Measurements from ENCODE around the gene KRTAP9-3.
"Not testable (repeated sequence)": the region's sequence is repeated elsewhere in the genome, so short reads cannot be mapped to it uniquely, and the experiment has no call there.

The KRTAP9-3 gene

DNA sequence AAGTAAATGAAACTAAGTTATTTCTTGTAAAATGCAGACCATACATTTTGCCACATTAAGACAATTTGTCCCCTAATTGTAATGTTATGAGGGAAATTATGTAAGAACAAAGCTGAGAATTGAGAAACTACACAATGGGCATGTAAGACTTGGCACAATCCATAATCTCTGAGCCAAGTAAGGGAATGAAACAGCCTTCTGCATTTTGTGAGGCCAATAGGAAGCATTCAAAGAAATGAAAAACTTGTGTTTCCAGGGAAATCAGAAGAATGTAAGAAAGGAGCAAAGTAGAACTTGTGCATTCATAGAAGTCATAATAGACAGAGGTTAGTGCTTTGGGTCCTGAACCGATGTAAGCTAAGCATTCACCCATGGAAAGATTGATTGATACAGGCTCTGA is 19.0 kb downstream of the KRTAP9-3 start:
- DNase-seq = no peak

DNA sequence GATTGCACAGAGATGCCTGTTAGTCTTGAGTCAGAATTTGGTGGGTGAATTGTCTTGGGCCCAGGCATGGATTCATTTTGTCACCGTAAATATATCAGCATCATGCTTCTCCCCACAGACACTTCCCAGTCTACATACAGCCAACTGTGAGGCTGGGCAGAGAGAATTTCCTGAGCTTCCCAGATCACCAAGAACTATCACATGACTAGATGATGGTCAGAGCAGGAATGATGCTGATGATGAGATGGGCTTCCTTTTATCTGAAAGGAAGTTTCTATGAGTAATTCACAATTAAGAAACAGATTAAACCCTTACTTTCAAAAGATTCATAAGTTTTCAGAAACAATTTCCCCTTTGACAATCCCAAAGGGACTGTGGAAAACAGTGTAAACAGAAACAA is 22.6 kb downstream of the KRTAP9-3 start:
- no peak for DNase-seq

DNA sequence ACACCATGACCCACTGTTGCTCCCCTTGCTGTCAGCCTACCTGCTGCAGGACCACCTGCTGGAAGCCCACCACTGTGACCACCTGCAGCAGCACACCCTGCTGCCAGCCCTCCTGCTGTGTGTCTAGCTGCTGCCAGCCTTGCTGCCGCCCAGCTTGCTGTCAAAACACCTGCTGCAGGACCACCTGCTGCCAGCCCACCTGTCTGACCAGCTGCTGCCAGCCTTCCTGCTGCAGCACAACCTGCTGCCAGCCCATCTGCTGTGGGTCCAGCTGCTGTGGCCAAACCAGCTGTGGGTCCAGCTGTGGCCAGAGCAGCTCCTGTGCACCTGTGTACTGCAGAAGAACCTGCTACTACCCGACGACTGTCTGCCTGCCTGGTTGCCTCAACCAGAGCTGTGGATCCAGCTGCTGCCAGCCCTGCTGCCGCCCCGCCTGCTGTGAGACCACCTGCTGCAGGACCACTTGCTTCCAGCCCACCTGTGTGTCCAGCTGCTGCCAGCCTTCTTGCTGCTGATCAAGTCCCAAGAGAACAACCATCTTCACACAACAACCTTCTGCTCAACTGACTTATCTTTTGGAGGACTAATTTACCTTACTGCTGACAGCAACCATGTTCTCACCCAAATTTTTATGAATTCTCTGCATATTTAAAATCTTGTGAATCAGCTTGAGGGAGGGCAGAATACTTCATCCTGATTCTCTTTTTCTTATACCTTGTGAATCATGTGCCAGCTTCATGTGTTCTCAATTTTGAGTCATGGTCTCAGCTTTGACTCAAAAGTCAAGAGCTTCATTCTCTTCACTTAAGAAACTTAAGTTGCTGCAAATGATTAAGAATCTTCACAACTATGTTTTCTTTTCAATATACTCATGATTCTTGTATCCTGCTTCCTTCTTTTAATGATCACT is 23.4 kb downstream of the KRTAP9-3 start, which contains the start of gene KRTAP9-9:
Gene KRTAP9-9 (plus strand): TSS at position 4 of the 910 bp plus-strand sequence.
- DNase-seq = not testable (repeated sequence)

DNA sequence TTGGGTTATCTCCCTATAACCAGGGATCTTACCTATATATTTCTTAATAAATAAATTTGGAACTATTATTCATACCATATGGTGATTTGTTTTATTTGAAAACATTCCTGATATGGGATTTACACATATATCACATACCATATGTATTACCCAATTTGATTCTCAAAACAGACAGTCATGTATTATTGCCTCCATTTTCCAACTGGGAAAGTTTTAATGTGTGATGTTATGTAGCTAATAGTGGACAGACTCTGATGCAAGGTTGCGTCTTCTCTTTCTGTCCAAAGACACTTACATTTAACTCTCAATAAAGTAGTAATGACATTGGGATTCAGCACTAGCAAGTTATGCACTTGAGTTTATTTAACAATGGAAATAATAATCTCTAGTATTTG is 24.0 kb downstream of the KRTAP9-3 start:
- no peak for DNase-seq

DNA sequence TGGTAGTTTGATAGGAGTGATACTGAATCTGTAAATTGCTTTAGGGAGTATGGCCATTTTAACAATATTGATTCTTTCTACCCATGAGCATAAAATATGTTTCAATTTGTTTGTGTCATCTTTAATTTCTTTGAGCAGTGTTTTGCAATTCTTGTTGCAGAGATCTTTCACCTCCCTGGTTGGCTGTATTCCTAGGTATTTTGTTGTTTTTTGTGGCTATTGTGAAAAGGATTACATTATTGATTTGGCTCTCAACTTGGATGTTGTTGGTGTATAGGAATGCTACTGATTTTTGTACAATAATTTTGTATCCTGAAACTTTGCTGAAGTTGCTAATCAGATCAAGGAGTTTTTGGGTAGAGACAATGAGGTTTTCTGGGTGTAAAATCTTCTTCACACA is 26.2 kb downstream of the KRTAP9-3 start:
- no peak for DNase-seq

DNA sequence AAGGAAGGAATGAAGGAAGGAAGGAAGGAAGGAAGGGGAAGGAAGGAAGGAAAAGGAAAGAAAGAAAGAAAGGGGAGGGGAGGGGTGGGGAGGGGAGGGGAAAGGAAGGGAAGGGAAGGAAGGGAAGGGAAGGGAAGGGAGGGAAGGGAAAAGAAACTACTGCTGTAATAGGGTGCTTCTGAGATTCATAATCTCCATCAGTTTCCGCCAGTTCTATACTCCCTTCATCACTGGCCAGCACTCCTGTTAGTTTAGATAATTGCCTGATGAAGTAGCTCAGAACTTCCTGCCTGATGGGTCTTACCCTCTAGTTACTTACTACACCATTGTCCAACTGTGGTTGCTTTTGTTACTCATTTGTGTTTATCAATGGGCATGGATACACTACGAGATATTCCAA is 31.0 kb downstream of the KRTAP9-3 start:
- no peak for DNase-seq

DNA sequence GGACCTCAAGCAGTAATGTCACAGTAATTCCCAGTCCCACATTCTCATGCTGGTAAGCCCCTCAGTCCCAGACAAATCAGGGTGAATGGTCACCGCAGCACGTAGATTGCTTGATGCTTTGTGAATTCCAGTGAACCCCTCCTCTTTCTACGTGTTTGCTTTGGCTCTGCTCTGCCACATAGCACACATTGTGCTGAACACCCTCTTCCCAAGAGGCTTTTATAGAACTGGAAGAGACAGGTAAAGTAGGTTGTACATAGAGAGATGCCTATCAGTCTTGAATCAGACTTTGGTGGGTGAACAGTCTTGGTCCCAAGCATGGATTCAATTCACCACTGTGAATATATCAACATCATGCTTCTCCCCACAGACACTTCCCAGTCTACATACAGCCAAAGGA is 32.4 kb downstream of the KRTAP9-3 start:
- no peak for DNase-seq

DNA sequence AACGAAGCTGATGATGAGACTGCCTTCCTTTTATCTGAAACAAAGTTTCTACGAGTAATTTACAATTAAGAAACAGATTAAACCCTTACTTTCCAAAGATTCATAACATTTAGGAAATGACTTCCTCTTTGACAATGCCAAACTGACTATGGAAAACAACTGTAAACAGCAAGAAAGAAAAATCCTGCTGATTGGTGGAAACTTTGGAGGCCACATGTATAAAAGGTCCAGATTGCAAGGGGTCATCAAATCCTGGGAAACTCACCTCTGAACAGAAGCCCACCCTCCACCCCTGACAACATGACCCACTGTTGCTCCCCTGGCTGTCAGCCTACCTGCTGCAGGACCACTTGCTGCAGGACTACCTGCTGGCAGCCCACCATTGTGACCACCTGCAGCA is 32.8 kb downstream of the KRTAP9-3 start, which contains the start of gene KRTAP9-6:
Gene KRTAP9-6 (plus strand): TSS at position 301 of the 400 bp plus-strand sequence. CDS start 0 bp downstream, at position 301.
- no peak for DNase-seq

DNA sequence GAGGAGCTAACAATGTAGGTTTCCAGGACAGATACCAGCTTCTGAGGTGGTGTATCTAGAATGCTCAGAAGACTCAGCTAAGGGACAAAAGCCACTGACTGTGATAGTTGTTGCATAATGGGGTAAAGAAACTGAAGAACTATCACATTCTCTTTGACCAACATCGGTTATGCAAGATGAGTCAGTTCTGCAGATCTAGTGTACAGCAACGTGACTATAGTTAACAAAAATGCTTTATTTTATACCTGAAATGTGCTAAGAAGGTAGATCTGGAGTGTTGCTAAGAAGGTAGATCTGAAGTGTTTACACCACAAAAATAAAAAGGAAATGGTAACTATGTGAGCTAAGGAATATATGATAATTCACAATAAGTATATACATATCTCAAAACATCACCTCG is 35.5 kb downstream of the KRTAP9-3 start:
- no peak for DNase-seq

DNA sequence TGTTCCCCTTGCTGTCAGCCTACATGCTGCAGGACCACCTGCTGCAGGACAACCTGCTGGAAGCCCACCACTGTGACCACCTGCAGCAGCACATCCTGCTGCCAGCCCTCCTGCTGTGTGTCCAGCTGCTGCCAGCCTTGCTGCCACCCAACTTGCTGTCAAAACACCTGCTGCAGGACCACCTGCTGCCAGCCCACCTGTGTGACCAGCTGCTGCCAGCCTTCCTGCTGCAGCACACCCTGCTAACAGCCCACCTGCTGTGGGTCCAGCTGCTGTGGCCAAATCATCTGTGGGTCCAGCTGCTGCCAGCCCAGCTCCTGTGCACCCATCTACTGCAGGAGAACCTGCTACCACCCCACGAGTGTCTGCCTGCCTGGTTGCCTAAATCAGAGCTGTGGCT is 39.1 kb downstream of the KRTAP9-3 start:
- DNase-seq = not testable (repeated sequence)

DNA sequence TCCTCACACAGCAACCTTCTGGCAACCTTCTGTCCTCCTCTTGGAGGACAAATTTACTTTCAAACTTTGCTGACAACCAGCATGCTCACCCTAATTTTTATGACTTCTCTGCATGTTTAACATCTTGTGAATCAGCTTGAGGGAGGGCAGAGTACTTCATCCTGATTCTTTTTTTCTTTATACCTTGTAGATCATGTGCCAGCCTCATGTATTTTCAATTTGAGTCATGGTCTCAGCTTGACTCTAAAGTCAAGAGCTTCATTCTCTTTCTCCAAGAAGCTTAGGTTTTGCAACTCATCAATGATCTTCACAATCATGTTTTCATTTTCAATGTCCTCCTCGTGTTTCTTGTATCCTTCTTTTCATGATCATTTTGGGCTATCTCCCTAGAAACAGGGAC is 39.6 kb downstream of the KRTAP9-3 start:
- DNase-seq = no peak

DNA sequence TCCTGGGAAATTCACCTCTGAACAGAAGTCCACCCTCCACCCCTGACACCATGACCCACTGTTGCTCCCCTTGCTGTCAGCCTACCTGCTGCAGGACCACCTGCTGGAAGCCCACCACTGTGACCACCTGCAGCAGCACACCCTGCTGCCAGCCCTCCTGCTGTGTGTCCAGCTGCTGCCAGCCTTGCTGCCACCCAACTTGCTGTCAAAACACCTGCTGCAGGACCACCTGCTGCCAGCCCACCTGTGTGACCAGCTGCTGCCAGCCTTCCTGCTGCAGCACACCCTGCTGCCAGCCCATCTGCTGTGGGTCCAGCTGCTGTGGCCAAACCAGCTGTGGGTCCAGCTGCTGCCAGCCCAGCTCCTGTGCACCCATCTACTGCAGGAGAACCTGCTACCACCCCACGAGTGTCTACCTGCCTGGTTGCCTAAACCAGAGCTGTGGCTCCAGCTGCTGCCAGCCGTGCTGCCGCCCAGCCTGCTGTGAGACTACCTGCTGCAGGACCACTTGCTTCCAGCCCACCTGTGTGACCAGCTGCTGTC is 43.5 kb downstream of the KRTAP9-3 start, which contains the start of gene KRTAP9-7:
Gene KRTAP9-7 (plus strand): TSS at position 51 of the 543 bp plus-strand sequence. CDS start 0 bp downstream, at position 51.
- not testable (repeated sequence) for DNase-seq

DNA sequence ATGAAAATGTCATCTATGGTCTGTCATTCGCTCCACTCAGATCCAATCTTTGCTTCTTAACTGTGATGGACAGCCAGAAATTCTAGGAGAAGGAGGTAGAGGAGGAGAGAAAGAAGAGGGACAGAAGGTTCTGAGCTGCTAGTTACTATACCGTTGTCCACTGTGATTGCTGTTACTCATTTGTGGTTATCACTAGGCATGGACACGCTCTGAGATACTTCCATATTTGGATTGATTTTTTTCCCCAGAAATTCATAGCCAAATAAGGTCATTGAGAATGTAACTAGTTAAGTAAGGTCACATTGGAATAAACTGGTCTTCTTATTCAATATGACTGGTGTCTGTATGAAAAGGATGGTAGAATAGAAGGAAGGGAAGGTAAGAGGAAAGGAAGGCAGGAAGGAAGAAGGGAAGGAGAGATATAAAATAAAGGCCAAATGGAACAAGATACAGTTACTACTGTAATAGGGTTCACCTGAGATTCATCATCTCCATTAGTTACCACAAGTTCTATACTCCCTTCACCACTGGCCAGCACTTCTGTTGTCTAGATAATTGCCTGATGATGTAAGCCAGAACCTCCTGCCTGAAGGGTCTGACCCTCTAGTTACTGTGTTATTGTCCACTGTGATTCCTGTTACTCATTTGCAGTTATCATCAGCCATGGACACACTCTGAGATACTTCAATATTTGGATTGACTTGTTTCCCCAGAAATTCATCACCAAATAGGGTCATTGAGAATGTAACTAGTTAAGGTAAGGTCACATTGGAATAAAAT is 46.1 kb downstream of the KRTAP9-3 start:
- DNase-seq = no peak
